ENCODE measurements around the gene NANP.
"Not testable (repeated sequence)": the region's sequence is repeated elsewhere in the genome, so short reads cannot be mapped to it uniquely, and the experiment has no call there.

NANP gene

DNA sequence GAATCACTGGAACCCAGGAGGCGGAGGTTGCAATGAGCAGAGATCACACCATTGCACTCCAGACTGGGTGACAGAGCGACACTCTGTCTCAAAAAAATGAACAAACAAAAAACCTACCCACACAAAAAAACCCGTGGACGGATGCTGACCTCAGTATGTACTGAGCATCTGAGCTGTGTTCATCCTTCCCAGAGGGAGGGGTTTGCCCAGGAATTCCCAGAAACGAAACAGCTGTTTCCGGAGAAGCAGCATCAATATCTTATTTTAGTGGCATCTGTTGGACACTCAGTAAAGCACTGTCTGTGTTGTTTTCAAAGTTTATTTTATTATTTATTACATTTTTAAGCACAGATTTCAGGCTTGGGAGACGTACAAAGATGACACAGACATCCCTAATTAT, 18.7 kb downstream of the NANP start:
- no peak for DNase-seq

DNA sequence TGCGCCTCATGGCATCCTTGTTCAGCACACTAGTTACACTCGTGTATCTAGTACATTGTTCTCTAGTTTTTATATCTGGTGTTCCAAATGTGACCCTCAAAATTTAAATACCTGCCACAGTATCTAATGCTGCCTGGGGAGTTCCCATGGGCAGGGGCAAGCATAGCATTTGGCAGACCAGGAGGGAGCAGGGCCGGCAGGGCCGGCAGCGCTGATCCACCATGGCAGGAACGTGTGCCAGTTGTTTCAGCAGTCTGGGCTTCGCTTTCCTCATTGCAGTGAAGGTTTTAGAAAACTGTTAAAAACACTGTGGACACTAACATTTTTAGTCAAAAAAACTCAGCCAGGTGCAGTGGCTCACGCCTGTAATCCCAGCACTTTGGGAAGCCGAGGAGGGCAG, 19.2 kb downstream of the NANP start:
- no peak for DNase-seq

DNA sequence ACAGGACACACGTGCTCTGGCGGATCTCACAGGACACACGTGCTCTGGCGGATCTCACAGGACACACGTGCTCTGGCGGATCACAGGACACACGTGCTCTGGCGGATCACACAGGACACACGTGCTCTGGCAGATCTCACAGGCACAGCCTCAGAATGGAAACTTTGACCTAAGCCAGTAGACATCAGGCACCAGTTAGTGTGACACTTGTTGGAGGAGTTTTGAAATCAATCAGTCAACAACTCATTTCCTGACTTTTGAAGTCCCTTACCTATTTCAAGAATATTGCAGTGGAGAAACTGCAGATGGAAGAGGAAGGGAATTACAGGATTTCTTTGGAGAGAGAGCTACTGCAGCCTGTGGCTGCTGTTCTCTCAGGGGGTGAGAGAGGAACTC, 20.9 kb downstream of the NANP start:
- not testable (repeated sequence) for DNase-seq

DNA sequence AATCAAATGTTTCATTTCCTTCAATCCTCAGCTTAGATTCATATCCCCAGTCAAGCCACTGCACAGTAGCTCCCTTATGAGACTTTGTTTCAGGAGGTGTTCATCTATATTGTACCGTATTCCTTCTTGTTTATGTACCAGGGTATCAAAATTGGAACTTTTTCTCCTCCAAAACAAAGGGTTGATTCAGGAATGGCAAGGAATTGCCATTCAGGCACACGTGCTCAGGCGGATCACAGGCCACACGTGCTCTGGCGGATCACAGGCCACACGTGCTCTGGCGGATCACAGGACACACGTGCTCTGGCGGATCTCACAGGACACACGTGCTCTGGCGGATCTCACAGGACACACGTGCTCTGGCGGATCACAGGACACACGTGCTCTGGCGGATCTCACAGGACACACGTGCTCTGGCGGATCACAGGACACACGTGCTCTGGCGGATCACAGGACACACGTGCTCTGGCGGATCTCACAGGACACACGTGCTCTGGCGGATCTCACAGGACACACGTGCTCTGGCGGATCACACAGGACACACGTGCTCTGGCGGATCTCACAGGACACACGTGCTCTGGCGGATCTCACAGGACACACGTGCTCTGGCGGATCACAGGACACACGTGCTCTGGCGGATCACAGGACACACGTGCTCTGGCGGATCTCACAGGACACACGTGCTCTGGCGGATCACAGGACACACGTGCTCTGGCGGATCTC, 21.5 kb downstream of the NANP start:
- DNase-seq = not testable (repeated sequence)

DNA sequence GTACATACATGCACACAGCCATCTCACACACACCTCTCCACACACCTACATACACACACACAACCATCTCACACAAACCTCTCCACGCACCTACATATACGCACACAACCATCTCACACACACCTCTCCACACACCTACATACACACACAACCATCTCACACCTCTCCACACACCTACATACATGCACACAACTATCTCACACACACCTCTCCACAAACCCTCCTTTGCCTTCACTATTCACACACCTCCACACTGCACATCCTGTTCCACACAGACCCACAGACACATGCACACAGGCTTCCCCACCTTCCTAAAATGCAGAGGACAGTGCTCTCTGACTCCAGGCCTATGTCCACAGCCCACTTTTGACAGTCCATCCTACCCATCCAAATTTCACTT, 22.2 kb downstream of the NANP start:
- DNase-seq = no peak

DNA sequence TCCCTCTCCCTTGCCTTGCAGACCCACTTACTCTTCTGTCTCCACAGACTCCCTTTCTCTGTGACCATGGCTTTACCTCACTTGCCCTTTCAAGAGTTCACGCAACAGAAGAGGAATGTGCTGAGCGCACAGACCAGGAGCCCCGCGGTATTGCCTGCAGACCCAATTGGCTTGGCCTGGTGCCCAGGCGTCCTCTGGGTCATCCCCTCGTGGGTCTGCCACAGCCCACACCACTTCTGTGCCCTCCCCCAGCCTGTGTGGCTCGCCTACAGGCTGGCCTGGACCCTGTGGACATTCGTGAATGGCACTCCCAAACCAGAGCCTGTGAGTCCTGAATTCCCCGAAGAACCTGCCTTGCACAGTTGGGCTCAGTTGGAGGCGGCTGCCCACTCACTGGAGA, 23.2 kb downstream of the NANP start:
- DNase-seq = no peak

DNA sequence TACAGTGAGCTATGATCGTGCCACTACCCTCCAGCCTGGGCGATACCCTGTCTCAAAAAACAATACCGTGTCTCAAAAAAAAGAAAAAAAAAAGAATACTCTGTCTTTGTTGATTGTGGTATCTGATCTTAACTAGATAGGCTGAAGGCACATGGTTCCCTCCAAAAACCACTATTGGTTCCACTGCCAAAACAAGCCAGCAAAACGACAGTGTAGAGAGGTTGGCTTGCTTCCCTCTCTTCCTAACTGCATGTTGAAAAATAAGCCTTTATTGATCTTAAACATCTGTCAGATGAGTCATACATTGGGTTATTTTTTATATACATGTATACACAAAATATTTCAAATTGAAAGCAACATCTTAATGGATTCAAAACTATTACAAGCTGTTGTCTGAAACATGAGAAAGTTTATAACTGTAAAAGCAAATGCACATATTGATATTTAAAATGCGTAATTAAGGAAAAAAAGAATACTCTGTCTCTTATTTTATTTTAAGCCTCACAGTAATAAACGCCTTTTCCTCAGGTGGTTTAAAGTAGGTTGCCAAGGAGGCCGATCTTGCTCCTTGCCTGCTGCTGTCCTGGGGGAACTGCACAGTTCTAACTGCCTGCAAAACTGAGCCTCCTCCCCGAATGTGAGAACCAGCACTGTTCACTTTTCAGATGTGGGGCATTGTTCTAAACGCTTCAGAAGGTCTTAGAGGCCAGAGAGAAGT, 31.5 kb downstream of the NANP start:
- no peak for DNase-seq

DNA sequence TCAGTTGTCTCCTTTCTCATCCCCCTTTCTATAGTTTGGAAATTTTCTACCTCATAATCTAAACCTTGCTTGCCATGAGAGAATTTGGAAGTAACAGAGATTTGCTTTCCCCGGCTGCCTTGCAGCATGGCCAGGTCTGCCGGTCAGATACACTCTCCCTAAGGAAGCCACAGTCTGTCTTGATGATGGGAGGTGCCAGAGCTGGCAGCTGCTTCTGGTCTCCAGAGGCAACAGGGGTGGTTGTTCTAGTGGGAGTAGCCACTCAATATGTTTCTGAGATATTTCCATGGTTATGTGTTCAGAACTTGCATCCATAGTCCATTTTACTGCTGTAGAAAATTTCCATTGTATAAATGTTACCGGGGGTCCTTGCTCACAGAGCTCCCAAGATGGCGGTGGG, 33.0 kb downstream of the NANP start:
- not testable (repeated sequence) for DNase-seq

DNA sequence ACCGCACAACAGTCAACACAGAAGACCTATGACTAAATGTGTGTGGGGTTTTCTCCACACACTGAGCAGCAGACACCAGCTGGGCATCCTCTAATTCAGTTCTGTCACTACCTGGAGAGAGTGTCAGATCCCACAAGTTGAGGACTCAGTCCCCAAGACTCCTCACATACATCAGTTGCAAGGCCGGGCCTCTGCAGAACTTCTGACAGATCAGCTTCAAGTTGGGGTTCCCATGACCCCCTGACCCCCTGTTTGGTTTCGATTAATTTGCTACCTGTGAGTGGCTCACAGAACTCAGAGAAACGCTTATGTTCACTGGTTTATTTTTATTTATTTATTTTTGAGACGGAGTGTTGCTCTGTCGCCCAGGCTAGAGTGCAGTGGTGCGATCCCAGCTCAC, 35.3 kb downstream of the NANP start:
- no peak for DNase-seq

DNA sequence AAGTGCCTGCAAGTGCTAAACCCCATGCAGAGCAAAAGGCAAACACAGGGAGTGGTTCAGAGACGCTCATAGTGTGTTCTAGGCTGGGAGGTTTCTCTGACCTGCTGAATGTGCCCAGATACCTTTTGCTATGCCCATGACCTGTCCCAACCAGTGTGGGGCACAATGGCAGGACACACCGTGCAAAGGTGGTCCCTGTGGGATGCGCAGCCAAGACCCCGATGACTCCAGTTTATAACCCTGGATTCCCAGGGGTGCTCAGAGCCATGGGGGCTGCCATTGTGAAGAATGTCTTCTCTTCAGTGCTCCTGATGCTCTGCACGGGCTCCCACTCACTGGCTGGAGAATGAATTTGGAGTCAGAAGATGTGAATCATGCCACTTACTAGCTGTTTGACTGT, 36.3 kb downstream of the NANP start:
- no peak for DNase-seq

DNA sequence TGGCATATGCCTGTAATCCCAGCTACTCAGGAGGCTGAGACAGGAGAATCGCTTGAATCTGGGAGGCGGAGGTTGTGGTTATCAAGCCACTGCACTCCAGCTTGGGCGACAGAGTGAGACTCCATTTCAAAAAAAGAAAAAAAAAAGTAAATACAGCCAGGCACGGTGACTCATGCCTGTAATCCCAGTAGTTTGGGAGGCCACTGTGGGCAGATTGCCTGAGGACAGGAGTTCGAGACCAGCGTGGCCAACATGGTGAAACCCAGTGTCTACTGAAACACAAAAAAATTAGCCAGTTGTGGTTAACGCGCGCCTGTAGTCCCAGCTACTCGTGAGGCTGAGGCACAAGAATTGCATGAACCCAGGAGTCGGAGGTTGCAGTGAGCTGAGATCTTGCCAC, 36.9 kb downstream of the NANP start:
- no peak for DNase-seq

DNA sequence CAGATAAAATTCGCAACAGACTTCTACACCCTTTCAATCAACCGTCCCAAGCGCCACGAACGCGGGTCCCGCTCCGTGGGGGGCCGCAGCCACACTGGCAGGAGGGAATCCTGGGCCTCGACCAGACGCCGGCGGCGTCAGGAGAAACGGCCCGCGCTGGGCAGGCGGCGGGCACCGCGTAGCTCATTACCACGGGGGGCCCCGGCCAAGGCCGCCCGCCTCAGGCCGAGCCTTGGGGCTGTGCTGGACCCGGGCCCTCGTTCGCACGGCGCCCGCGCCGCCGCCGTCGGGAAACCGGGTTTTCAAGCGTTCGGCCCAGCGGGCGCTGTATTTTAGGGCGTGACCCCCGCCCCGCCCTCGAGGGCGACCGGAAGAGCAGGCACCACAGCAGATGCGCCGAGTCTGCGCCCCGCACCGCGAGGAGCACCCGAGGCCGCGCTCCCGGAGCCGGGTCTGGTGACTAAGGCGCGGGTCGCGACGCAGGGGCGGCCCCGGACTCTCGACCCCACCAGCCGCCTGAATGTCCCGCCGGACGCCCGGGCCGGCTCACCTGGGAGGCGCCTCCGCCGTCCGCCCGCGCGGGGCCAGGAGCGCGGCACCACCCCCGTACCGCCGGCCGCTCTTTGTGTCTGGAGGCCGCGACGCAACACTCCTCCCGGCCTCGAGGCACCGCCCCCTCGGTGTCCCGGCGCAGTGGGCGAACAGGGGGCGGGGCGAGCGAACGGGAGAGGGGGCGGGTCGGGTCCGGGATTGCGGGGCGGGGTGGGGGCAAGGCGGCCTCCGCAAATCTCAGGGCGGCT, 38.7 kb downstream of the NANP start, which contains the start of gene NINL:
Gene NINL (minus strand): TSS at position 627 of the 800 bp plus-strand sequence. CDS start 58,944 bp downstream, outside the sequence.
- peak; percentile 38 to 54 for DNase-seq

DNA sequence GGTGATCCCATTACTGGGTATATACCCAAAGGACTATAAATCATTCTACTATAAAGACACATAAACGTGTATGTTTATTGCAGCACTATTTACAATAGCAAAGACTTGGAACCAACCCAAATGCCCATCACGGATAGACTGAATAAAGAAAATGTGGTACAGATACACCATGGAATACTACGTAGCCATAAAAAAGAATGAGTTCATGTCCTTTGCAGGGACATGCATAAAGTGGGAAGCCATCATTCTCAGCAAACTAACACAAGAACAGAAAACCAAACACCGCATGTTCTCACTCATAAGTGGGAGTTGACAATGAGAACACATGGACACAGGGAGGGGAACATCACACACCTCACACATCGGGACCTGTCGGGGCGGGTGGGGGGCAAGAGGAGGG, 40.2 kb downstream of the NANP start:
- DNase-seq = not testable (repeated sequence)

DNA sequence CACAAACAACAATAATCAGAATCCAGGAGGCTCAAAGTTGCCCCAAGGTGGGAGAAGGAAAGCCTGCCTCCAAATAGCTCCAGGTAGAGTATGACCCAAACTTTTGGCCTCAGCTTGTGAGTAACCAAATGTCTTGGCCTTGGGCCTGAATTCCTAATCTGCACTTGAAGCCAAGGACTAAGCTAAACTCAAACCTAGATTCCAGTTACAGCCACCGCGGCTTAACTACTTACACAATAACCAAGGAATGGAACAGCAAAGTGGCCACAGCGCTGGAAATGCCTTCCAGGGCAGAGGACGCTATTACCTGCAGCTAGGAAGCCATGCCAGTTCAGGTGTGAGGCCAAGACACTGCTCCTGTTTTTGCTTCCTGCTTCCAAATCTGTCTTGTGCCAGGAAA, 43.1 kb downstream of the NANP start:
- no peak for DNase-seq

DNA sequence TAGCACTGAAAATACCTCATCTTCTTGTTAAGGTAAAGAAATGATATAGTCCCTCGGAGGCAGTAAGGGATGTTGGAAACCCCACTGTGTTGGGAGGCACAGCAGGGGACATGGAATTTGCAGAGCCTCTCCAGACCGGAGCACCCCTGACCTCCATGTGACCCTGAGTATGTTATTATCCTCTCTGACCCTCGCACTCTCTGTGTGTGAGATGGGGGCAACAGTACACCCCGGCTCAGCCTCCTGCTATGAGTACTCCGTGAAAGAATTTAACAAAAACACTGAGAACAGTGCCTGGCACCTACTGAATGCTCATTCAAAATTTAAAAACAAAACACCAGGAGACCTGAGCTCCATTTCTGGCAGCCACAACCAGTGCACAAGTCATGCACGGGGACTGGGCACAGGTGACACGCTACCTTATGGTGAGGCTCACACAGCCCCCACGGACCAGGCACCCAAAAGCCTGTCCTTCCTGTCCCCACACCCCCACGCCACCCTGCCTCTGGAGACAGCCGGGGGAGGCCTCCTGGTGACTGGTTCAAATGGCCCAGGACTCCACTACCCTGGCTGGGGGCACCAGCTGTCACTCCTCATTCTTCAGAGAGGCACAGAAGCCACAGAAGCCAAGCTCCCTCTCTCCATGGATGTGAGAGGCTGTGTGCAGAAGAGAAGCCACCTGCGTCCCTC, 44.6 kb downstream of the NANP start:
- no peak for DNase-seq

DNA sequence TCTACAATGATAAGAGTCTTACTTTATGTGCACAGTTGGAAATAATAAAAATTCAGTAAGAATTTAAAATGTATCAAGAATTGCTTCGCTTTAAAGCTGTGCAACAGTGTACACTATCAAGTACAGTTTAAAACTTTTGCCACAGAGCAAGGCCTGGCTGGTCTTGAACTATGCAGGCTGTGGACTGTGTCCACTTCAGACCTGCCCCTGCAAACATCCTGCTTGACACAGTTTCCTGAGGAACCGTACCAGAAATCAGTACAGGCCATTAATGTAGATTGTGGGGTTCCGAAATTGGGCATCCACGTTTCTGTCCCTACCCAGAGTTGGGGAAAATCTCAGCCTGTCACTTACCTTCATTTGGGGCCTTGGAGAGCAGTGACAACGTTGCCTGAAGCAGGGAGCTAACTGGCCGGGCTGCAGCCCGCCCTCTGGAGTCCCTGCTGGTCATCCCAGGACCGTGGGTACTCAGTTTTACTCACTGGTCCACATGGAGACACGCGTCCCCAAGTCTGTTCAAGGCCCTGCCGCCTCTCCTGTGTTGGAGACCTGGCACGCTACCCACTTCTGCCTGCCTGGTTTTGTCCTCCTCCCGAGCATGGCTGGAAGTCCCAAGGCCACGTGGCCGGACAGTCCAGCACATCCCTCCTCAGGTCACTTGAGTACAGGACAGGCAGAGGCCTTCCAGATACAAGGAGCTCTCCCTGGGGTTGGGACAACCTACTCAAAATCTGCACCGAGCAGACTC, 46.9 kb downstream of the NANP start:
- no peak for DNase-seq

DNA sequence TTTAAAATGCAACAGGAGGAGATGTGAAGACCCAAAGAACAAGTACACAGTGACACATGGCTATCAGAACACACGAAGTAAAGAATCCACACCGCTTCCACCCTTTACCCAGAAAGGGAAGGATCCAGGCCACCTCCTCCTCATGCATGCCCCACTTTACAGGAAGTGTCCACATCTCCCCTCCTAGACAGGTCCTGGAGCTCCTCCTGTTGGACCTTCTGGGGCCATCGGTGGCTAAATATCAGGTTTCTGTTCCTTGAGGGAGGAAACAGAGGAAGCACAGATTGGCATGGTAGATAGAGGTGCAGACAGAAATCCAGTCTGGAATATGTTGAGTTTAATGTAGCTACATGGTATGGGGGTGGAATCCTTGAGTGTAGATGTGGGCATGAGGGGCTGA, 49.4 kb downstream of the NANP start:
- no peak for DNase-seq

DNA sequence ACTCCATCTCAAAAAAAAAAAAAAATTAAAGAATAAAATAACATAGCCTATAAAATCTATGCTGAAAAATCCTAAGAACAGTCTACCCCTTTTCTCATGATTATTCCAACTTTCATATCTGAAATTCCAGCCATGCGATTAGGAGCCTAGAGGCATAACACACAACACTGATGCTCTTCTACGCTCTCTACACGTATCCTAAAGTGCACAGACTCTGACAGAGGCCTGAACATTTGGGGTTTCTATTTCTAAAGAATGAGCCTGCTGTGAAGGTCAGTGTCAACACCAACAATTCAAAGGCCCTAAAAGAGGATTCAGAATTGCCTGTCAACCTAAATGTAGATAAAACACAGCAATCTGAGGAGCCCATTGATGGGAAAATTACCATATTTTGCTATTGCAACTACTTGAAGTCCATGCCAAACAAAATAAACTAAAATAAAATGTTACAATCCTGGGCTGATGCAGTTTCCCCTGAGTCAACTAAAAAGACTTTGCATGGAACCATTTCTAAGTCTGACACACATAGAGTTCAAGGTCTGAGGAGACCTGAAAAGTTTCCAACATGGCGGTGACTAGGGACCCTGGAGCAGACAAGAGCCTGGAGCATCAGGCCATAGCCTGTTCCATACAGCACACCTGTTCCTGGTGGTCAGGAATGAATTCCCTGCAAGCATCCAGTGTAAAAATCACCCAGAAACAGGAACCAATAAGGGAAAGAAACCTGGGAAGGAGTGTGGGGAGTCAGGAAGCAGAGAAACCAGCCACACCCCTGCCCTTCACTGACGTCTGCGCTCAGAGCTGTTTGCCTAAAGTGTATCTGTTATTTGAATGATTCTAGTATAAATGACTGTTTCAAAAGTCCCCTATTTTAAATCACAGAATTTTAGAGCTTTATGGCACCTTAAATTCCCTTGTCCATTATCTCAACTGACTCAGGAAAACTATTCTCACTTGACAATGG, 50.2 kb downstream of the NANP start:
- no peak for DNase-seq

DNA sequence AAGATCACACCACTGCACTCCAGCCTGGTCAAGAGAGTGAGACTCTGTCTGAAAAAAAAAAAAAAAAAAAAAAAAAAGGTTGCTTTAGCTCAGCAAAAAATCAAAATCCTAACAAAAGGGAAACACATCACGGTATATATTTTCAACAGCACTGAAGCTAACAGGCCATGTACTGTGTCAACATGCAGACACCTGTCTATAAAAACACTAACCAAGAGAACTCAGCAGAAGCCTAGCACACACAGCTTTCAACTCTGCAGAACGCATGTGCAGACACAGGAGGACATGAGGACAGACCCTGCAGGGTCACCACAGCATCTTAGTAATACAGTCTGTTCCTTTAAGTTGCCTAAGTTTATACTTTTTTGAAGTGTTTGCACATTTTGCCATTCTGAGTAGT, 52.0 kb downstream of the NANP start:
- DNase-seq = no peak

DNA sequence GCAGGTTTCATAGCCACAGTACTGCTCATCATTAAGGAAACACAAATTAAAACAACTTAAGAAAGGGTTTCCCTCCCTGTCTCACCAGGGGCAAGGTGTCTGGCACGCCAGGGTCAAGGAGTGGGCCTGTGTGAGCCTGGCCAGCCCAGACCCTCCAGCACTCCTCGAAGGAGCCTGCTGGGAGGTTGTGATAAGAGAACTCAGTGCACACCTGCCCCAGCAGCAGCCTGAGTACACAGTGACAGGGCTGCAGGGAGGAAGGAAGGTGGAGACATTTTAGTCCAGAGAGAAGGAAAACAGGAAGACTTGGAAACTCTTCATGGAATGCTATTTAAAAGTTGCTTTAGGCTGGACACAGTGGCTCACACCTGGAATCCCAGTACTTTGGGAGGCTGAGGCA, 52.6 kb downstream of the NANP start:
- no peak for DNase-seq

DNA sequence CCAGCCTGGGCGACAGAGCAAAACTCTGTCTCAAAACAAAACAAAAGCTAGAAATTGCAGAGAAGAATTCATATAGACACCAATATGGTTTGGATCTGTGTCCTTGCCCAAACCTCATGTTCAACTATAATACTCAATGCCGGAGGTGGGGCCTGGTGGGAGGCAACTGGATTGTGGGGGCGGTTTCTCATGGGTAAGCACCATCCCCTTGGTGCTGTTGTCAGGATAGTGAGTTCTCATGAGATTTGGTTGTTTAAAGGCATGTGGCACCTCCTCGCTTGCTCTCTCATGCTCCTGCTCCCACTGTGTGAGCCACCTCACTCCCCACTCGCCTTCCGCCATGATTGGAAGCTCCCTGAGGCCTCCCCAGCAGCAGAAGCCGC, 53.7 kb downstream of the NANP start:
- DNase-seq = no peak
